Trophoblast cell (in vitro differentiated cells and primary cell): Measurements from ENCODE around the gene DYNLRB2.
A peak's percentile ranks its signal among the peaks of the same experiment; 100 is the strongest.

Experiments
- DNase-seq, 2 donors: peaks; one replicate each; pipeline ENCODE4 v3.0.0-alpha.2; 2016
- H2AFZ ChIP-seq: 2 replicates; pipeline ENCODE4 v1.6.1; 2013; ENCODE audit warnings: low read length, moderate library complexity, mild to moderate bottlenecking; ENCODE audit not compliant: insufficient read depth, poor library complexity
- H2AK5ac ChIP-seq: 2 replicates; pipeline ENCODE4 v1.6.1; 2013; ENCODE audit warnings: mild to moderate bottlenecking, low read length
- H2BK120ac ChIP-seq: 2 replicates; pipeline ENCODE4 v1.6.1; 2013; ENCODE audit warnings: low read length, mild to moderate bottlenecking, moderate library complexity; ENCODE audit not compliant: insufficient read depth, poor library complexity
- H2BK12ac ChIP-seq: 2 replicates; pipeline ENCODE4 v1.6.1; 2013; ENCODE audit warnings: mild to moderate bottlenecking, low read length, moderate library complexity
- H2BK5ac ChIP-seq: 2 replicates; pipeline ENCODE4 v1.6.1; 2013; ENCODE audit warnings: low read length, low read depth, moderate library complexity, mild to moderate bottlenecking; ENCODE audit not compliant: poor library complexity
- H3K14ac ChIP-seq: 2 replicates; pipeline ENCODE4 v1.6.1; 2013; ENCODE audit warnings: mild to moderate bottlenecking, low read length
- H3K18ac ChIP-seq: 2 replicates; pipeline ENCODE4 v1.6.1; 2013; ENCODE audit warnings: mild to moderate bottlenecking, low read length
- H3K23ac ChIP-seq: 2 replicates; pipeline ENCODE4 v1.6.1; 2013; ENCODE audit warnings: low read length
- H3K27ac ChIP-seq: 2 replicates; pipeline ENCODE4 v1.5.1; 2013; ENCODE audit warnings: low read depth, mild to moderate bottlenecking, inconsistent platforms, low read length, moderate library complexity
- H3K27me3 ChIP-seq: 2 replicates; pipeline ENCODE4 v1.6.1; 2013; ENCODE audit warnings: inconsistent platforms, mild to moderate bottlenecking, low read length, moderate library complexity; ENCODE audit not compliant: insufficient read depth
- H3K36me3 ChIP-seq, 2 experiments: 1 replicate in 1 of 2; 2 replicates in 1 of 2; pipeline ENCODE4 v1.6.1; 2013; ENCODE audit warnings: low read length in 2 of 2, mild to moderate bottlenecking in 2 of 2, moderate library complexity in 1 of 2; ENCODE audit not compliant: insufficient read depth in 2 of 2, control insufficient read depth in 1 of 2
- H3K4ac ChIP-seq: 2 replicates; pipeline ENCODE4 v1.6.1; 2013; ENCODE audit warnings: low read depth, mild to moderate bottlenecking, low read length, moderate library complexity
- H3K4me1 ChIP-seq, 2 experiments: 1 replicate in 1 of 2; 2 replicates in 1 of 2; pipeline ENCODE4 v1.6.1; 2013; ENCODE audit warnings: low read length in 2 of 2, mild to moderate bottlenecking in 2 of 2, moderate library complexity in 1 of 2; ENCODE audit not compliant: insufficient read depth in 2 of 2, control insufficient read depth in 1 of 2
- H3K4me2 ChIP-seq: 2 replicates; pipeline ENCODE4 v1.6.1; 2013; ENCODE audit warnings: inconsistent platforms, mild to moderate bottlenecking, low read length, moderate library complexity
- H3K4me3 ChIP-seq: 2 replicates; pipeline ENCODE4 v1.5.1; 2013; ENCODE audit warnings: mild to moderate bottlenecking, low read depth, low read length, inconsistent platforms
- H3K79me1 ChIP-seq: one replicate; pipeline ENCODE4 v1.6.1; 2013; ENCODE audit warnings: low read length
- H3K79me2 ChIP-seq: 2 replicates; pipeline ENCODE4 v1.6.1; 2013; ENCODE audit warnings: low read length, mild to moderate bottlenecking; ENCODE audit not compliant: control insufficient read depth, insufficient read depth, poor library complexity
- H3K9ac ChIP-seq: 2 replicates; pipeline ENCODE4 v1.6.1; 2013; ENCODE audit warnings: mild to moderate bottlenecking, low read length
- H3K9me3 ChIP-seq: 2 replicates; pipeline ENCODE4 v1.6.1; 2013; ENCODE audit warnings: low read depth, mild to moderate bottlenecking, control low read depth, inconsistent platforms, low read length; ENCODE audit not compliant: insufficient read depth
- H4K12ac ChIP-seq: 2 replicates; pipeline ENCODE4 v1.6.1; 2013; ENCODE audit warnings: low read depth, mild to moderate bottlenecking, low read length, moderate library complexity
- H4K8ac ChIP-seq: 2 replicates; pipeline ENCODE4 v1.6.1; 2013; ENCODE audit warnings: low read depth, mild to moderate bottlenecking, low read length, moderate library complexity
- H4K91ac ChIP-seq: one replicate; pipeline ENCODE4 v1.6.1; 2013; ENCODE audit warnings: low read depth, mild to moderate bottlenecking, low read length, moderate library complexity
- WGBS: extraction: QIAGEN DNeasy Blood & Tissue Kit; methylation state at CpG from one replicate; pipeline ENCODE4 v1.1.7; 2013; ENCODE audit warnings: missing lambda C conversion rate; ENCODE audit not compliant: insufficient read length, insufficient coverage; ENCODE audit errors: extremely low coverage; 5-methylcytosine and 5-hydroxymethylcytosine counted together

Gene DYNLRB2

DNA sequence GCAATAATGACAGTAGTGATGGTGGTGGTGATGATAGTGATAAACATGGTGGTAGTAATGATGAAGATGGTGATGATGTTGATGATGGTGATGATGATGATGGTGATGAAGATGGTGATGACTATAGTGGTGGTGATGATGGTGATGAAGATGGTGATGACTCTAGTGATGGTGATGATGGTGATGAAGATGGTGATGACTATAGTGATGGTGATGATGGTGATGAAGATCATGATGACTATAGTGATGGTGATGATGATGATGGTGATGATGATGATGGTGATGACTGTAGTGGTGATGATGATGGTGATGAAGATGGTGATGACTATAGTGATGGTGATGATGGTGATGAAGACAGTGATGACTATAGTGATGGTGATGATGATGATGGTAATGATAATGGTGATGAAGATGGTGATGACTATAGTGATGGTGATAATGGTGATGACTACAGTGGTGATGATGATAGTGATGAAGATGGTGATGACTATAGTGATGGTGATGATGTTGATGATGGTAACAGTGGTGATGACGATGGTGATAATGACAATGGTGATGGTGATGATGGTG, 35.6 kb downstream of the DYNLRB2 start:
- Histone ChIP-seq H3K27me3 (no peaks in the 10 kb centered on the region), H3K9ac (no peak overlapping the region), H3K14ac (no peak overlapping the region), H3K4me3 (no peak overlapping the region), H2BK120ac (no peak overlapping the region), H3K36me3 (no peaks in the 10 kb centered on the region), H3K4me2 (no peak overlapping the region), H3K9me3 (peaks cover 10% of the 10 kb centered on the region), H4K8ac (no peak overlapping the region), H3K4ac (no peak overlapping the region), H3K79me1 (no peaks in the 10 kb centered on the region), H3K27ac (no peak overlapping the region), H3K18ac (no peak overlapping the region), H4K91ac (no peak overlapping the region), H2AK5ac (no peak overlapping the region), H4K12ac (no peak overlapping the region), H2BK12ac (no peak overlapping the region), H3K79me2 (no peaks in the 10 kb centered on the region), H3K4me1 (no peaks in the 10 kb centered on the region), H2BK5ac (no peak overlapping the region), H3K23ac (no peak overlapping the region), H2AFZ (no peak overlapping the region)
- no CpG with 5 or more reads among the region's 1 CpG for WGBS
- no peak for DNase-seq

DNA sequence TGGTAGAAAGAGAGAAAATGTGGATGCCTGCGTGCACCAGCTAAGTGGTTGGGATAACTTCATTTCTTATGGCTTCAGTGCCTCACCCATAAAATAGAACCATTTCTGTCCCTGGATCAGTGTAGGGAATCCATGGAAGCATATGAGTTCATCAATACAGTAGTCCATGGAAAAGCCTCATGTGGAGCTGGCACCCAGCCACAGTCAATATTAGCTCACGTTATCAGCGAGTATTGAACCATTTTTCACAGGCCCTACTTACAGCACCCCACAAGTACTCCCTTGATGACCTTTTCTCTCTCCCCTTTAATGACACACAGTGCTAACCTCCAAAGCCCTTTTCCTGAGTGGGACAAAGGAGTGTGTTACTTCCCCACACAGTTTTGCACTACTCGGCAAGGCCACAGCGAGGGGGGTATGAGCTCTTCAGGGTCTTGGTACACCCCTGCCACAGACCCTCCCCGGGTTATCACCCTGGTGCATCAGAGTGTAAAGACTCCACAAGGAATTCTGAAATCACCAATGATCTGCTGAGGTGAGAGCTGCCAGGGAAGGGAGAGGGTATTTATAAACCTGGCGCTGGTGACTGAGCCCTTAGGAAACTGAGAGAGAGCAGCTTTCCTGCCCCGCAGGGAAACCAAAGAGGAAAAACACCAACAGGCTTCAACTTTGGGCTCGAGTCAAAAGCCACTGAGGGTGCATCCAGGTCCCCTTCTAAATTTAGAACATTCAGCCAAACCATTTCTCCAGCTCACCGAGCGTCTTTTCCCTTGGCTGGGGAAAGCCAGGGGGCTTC, 36.9 kb downstream of the DYNLRB2 start:
- Histone ChIP-seq H4K91ac (no peak overlapping the region), H3K9ac (no peak overlapping the region), H3K36me3 (no peaks in the 10 kb centered on the region), H3K79me2 (no peaks in the 10 kb centered on the region), H3K18ac (no peak overlapping the region), H3K4me2 (no peak overlapping the region), H3K14ac (no peak overlapping the region), H2BK5ac (no peak overlapping the region), H3K27me3 (no peaks in the 10 kb centered on the region), H2AK5ac (no peak overlapping the region), H3K4me1 (no peaks in the 10 kb centered on the region), H3K9me3 (peaks cover 11% of the 10 kb centered on the region), H3K27ac (no peak overlapping the region), H4K8ac (no peak overlapping the region), H4K12ac (no peak overlapping the region), H2AFZ (no peak overlapping the region), H3K4ac (no peak overlapping the region), H2BK120ac (no peak overlapping the region), H3K23ac (no peak overlapping the region), H3K79me1 (no peaks in the 10 kb centered on the region), H2BK12ac (no peak overlapping the region), H3K4me3 (no peak overlapping the region)
- no peak for DNase-seq
- no CpG with 5 or more reads among the region's 11 CpGs for WGBS

DNA sequence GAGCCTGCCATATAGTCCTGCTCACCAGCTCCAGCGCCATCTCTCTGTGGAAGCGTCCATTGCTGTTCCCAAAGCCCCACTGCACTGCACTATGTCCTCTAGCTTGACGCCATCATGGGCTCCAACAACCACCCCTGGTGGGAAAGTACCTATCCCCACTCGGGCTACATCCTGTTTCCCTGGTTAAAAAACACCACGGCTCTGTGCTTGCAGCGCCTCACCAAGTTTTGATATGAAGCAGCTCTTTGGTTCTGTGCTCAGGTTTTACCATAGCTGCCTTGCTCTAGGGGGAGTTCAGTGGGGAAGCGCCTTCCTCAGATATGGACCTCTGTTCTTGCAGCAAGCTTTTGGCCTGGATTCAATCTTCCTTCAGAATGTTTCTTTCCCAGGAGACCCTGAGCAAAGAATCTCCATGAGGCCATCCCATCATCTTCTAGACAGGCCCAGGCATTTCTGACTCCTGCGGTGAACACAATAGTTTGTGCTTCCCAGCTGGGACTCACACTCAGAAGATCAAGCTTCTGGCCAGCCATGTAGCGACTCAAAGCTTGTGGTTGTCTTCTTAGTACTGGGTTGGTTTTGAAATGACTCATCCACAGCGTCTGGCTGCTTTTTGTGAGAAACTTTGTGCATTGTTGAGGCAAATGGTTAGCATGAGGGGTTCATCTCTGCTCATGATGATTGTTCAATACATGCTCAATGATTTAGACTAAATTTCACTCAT, 39.5 kb downstream of the DYNLRB2 start:
- Histone ChIP-seq H3K79me1 (no peaks in the 10 kb centered on the region), H3K4ac (no peak overlapping the region), H4K12ac (no peak overlapping the region), H3K9me3 (peaks cover 13% of the 10 kb centered on the region), H3K4me3 (no peak overlapping the region), H3K18ac (no peak overlapping the region), H3K79me2 (no peaks in the 10 kb centered on the region), H3K27me3 (no peaks in the 10 kb centered on the region), H2AK5ac (no peak overlapping the region), H2BK5ac (no peak overlapping the region), H2BK120ac (no peak overlapping the region), H3K36me3 (no peaks in the 10 kb centered on the region), H2BK12ac (no peak overlapping the region), H3K4me2 (no peak overlapping the region), H3K14ac (no peak overlapping the region), H3K4me1 (no peaks in the 10 kb centered on the region), H3K27ac (no peak overlapping the region), H3K9ac (no peak overlapping the region), H3K23ac (no peak overlapping the region), H2AFZ (no peak overlapping the region), H4K91ac (no peak overlapping the region), H4K8ac (no peak overlapping the region)
- WGBS = no CpG with 5 or more reads among the region's 10 CpGs
- no peak for DNase-seq

DNA sequence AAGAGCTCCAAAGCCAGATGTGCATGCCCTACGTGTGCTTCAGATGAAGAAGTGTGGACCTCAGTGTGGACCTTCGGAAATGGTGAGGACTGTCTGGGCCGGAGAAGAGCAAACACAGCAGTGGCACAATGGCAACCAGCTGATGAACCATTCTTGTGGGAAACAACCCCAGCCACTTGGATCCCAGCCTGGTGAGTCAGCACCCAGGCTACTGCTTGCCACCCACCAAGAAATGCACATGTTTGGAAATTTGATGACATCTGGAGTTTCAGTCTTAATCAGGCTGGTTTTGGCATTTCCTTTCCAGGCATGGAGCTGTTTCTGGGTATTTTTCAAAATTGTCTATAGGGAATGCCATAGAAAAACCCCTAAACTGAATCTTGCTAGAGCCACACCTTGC, 42.7 kb downstream of the DYNLRB2 start:
- Histone ChIP-seq H3K4me1 (no peaks in the 10 kb centered on the region), H4K8ac (no peak overlapping the region), H3K9ac (no peak overlapping the region), H2AK5ac (no peak overlapping the region), H3K79me2 (no peaks in the 10 kb centered on the region), H2AFZ (no peak overlapping the region), H2BK5ac (no peak overlapping the region), H3K4me3 (no peak overlapping the region), H4K12ac (no peak overlapping the region), H3K27me3 (no peaks in the 10 kb centered on the region), H3K23ac (no peak overlapping the region), H4K91ac (no peak overlapping the region), H2BK12ac (no peak overlapping the region), H3K18ac (no peak overlapping the region), H3K9me3 (peaks cover 7% of the 10 kb centered on the region), H3K36me3 (no peaks in the 10 kb centered on the region), H3K4me2 (no peak overlapping the region), H3K27ac (no peak overlapping the region), H3K79me1 (no peaks in the 10 kb centered on the region), H3K14ac (no peak overlapping the region), H3K4ac (no peak overlapping the region), H2BK120ac (no peak overlapping the region)
- no CpG with 5 or more reads among the region's 3 CpGs for WGBS
- peak; percentile 29 to 39 for DNase-seq
